ENCODE measurements around the gene MT3.

MT3 gene

GRCh38 chr16:56631832-56632155 is 42.5 kb downstream of the MT3 start:
- DNase-seq, result no peak

GRCh38 chr16:56632156-56632847 is 43.0 kb downstream of the MT3 start, which contains the start of gene MT1M:
Gene MT1M (plus strand): TSS chr16:56632659. CDS start chr16:56632732, 73 bp downstream.
- DNase-seq, result no peak

- DNase-seq, result no peak
Measured at GRCh38 chr16:56632848-56633365, 43.6 kb downstream of the MT3 start.

- DNase-seq, result no peak
Measured at GRCh38 chr16:56633535-56633934, 44.2 kb downstream of the MT3 start.

- no peak for DNase-seq
Measured at GRCh38 chr16:56634715-56635440, 45.5 kb downstream of the MT3 start.

GRCh38 chr16:56635441-56635967 is 46.2 kb downstream of the MT3 start:
- no peak for DNase-seq

- DNase-seq, result no peak
Measured at GRCh38 chr16:56636616-56637413, 47.5 kb downstream of the MT3 start.

GRCh38 chr16:56637814-56638750 is 48.8 kb downstream of the MT3 start, which contains the start of gene MT1A:
Gene MT1A (plus strand): TSS chr16:56638666. CDS start chr16:56638739, 73 bp downstream.
- DNase-seq, result no peak

- DNase-seq, result no peak
Measured at GRCh38 chr16:56639045-56639444, 49.7 kb downstream of the MT3 start.

GRCh38 chr16:56640076-56640475 is 50.7 kb downstream of the MT3 start:
- no peak for DNase-seq
